GM18870 (cell line): ENCODE measurements around the gene CERS1.

ENCODE experiments used
- ATAC-seq: cut with Tn5 transposase; IDR thresholded peaks from one replicate; pipeline ENCODE4 v1.9.1; 2021; ENCODE audit warnings: moderate library complexity; ENCODE audit not compliant: unreplicated experiment

CERS1 gene, protein sequence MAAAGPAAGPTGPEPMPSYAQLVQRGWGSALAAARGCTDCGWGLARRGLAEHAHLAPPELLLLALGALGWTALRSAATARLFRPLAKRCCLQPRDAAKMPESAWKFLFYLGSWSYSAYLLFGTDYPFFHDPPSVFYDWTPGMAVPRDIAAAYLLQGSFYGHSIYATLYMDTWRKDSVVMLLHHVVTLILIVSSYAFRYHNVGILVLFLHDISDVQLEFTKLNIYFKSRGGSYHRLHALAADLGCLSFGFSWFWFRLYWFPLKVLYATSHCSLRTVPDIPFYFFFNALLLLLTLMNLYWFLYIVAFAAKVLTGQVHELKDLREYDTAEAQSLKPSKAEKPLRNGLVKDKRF

DNA sequence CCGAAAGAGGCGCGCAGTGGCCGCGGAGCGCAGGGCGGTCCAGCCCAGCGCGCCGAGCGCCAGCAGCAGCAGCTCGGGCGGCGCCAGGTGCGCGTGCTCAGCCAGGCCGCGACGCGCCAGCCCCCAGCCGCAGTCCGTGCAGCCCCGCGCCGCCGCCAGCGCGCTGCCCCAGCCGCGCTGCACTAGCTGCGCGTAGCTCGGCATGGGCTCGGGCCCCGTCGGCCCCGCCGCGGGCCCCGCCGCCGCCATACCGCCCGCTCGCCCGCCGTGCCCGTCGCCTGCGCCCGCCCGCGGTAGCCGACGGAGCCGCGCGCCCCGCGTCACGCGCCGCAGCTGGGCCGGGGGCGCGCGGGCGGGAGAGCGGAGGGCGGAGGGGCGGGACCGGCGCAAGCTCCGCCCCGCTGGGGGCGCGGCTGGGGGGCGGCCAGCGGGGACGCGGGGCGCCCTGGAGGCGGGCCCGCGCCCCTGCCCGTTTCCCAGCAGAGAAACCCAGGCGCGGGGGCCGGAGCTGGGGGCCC lies at the start of gene CERS1:
Gene CERS1, minus strand, starts transcription at position 335 of the 518 bp plus-strand sequence. Its CDS starts 86 bp downstream, at position 249.
- ATAC-seq: no peak

- no peak for ATAC-seq
Observed at GRCh38 chr19:18945297-18945696, 49.3 kb upstream of the CERS1 start.

- no peak for ATAC-seq
Observed at GRCh38 chr19:18943465-18943864, 47.5 kb upstream of the CERS1 start.

- no peak for ATAC-seq
Observed at GRCh38 chr19:18942692-18943091, 46.7 kb upstream of the CERS1 start.

DNA sequence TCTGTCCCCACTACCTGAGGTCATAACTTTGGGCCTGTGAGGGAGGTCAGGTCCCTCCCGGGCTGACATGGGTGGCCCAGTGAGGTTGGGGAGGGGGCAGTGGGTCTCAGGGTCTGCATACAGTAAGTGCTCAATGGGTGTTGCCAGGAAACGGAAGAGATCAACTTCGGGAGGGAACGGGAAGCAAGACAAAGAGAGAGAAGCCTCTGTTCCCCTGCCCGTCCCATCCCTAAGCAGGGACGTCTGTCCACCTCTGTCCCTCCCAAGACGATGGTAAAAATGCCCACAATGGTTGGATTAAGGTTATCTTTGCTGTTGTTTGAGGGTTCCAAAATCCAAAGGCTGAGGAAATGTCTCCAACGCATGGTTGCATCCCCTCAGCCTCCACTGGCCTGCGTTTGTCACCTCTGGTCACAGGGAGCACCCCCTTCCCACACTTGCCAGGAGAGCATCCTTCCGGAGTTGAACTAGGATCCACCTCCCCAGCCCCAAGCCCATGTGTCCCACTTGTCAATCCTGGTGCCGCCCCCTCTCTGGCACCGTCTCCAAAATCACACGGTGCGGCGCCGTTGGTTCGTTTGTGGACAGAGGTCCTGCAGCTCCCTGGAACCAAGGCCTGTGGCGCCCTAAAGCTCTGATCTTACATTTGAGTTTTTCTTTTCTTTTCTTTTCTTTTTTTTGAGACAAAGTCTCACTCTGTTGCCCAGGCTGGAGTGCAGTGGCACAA lies 45.8 kb upstream of the CERS1 start:
- ATAC-seq: no peak

DNA sequence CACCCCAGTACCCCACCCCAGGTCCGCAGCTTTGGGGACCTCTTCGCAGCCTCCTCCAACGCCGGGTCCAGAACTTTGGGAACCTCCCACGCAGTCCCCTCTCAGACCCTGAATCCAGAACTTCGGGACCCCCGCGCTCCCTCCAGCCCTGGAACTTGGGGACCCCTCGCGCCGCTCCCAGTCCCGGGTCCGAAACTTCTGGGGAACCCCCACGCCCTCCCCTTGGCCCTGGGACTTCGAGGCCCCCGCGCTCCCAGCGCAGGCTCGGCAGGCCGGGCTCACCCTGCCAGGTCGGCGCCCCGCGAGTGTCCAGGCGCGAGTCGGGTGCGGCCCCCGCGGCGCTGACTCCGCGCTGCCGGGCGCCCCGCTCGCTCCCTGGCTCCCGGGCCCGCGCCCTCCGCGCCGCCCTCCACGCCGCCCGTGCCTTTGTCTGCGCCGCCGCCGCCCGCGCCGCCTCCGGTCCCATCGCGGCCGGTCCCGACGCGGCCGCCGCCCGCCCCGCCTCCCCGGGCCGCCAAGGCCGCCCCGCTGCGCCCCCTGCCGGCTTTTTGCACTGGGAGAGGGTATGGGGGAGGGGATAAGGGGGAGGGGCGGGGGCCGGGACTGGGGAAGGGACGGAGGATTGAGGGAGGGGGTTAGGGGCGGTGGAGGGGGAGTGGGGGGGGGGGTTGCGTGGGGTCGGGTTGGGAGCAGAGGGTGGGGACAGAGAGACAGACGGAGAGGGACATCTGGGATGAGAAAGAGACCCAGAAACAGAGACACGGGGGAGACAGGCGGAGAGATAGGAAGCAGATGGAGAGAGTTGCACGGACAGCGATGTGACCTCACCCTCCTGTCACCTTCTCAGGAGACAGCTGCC lies 45.0 kb upstream of the CERS1 start, which contains the start of gene HOMER3:
Gene HOMER3, minus strand, starts transcription at position 449 of the 859 bp plus-strand sequence. CDS start 2,235 bp downstream, outside the sequence.
- no peak for ATAC-seq

GRCh38 chr19:18939922-18940768 lies 44.2 kb upstream of the CERS1 start:
- ATAC-seq: no peak

DNA sequence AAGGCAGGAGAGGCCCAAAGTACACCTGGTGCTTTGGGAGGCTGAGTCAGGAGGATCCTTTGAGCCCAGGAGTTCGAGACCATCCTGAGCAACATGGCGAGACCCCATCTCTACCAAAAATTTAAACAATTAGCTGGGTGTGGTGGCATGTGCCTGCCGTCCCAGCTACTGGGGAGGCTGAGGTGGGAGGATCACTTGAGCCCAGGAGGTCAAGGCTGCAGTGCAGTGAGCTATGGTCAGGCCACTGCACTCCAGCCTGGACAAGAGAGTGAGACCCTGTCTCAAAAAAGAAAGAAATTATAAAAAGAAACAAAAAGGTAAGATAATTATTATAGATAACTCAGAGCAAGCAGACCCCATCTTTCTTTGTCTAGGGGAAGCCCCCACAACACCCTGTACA lies 43.2 kb upstream of the CERS1 start:
- no peak for ATAC-seq

DNA sequence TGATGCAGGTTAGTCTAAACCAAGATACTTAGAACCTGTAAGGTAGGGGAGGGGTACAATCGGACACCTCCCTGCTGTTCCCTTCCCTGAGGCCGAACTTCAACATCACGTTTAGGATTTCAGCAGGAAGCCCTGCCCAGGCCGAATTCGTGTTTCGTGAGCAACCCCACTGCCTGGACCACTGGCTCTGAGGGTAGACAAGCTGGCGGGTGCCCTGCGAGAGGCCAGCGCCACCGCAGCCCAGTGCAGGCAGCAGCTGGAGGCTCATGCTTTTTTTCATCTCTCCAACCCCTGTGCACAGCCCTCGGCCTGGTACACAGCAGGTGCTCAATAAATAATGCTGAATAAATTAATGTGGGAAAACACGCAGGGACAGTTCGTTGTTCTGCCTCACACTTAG lies 37.3 kb upstream of the CERS1 start:
- no peak for ATAC-seq

DNA sequence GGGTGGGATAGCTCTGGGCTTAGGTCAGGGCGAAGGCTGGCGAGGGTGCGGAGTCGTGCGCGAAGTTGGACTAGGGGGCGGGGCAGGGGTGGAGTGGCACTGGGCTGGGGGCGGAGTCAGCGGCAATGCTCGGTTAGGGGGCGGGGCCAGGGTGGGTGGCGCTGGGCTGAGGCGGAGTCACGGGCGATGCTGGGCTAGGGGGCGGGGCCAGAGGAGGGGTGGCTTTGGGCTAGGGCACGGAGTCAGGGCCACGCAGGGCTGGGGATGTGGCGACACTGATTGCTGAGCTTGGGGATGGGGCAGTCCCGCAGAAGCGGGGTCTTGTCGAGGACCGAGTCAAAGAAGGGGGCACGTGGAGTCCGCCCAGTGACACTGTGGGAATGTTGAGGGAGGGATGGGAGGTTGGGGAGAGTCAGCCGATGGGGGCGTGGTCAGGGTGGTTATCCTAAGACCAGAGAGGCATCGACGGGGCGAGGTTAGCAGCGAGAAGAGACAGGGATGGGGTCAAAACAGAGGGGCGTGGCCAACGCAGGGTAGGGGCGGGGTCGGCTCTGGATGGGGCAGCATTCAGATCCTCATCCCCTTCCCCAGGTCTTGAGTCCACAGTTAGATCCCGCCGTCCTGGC lies 36.4 kb upstream of the CERS1 start:
- no peak for ATAC-seq

DNA sequence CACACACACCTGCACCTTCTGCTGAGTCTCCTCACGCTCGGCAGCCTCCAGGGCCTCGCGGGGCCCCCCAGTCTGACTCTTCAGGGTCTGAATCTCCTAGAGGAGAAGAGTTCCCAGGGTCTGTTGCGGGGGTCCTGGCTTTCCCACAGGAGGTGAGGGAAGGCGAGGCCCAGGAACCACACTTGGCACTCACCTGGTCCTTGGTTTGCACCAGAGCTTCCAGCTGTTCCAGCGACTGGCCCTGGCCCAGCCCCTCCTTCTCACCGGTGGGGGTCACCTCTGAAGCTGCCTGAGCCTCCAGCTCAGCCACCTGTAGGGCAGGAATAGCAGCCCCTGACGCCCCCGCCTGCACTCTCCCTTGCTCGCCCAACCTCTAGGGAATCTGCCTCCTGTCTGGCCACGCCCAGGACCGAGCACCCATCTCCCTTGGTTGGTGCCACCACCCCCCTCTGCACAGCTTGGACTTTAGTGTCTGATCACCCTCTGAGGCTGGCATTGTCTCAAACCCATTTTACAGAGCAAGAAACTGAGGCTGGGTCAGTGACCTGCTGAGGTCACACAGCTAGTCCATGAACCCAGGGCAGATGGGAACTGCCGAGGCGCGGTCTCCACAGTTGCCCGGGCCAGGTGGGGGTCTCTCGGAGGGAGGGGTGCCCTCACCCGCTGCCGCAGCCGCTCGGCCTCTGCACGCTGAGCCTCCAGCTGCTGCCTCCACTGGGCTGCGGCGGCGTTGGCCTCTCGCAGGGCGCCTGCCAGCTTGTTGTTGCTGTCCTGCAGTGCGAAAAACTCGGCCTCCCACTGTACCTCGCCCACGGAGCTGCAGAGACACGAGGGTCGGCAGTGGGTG lies 35.6 kb upstream of the CERS1 start:
- ATAC-seq: no peak

- no peak for ATAC-seq
Observed at GRCh38 chr19:18929311-18929710, 33.4 kb upstream of the CERS1 start.

DNA sequence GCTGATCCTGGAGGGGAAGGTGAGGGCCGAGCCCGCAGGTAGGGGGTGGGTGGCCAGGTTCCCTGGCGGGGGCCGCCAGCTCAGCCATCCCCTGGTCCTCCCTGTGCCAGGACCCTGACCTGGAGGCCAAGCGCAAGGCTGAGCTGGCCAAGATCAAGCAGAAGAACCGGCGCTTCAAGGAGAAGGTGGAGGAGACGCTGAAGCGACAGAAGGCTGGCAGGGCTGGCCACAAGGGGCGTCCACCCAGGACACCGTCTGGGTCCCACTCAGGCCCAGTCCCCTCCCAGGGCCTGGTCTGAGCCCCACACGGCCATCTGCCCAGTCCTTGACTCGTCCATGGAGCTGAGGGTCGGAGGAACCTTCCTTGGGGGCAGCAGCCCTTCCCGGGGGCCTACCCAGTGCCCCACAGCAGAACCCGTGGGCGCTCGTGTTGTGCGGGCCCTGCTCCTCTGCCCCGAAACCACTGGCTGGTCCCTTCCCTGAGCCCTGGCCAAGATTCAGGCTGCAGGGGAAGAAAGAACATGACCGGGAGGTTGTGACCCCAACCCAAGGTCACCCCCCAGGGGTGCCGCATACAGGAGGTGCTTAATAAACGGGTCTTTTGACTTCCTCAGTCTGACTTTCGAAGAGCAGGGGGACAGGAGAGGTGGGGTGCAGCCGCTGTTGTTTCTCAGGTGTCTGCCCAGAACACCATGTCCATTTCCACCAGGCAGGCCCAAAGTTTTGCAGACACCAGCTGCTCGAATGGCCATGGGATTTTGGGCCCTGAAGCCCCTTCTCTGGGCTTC lies 32.3 kb upstream of the CERS1 start:
- ATAC-seq: no peak

GRCh38 chr19:18924684-18925213 lies 28.8 kb upstream of the CERS1 start:
- no peak for ATAC-seq

GRCh38 chr19:18922228-18922985 lies 26.4 kb upstream of the CERS1 start:
- no peak for ATAC-seq

- ATAC-seq: no peak
Observed at GRCh38 chr19:18921593-18921992, 25.6 kb upstream of the CERS1 start.

DNA sequence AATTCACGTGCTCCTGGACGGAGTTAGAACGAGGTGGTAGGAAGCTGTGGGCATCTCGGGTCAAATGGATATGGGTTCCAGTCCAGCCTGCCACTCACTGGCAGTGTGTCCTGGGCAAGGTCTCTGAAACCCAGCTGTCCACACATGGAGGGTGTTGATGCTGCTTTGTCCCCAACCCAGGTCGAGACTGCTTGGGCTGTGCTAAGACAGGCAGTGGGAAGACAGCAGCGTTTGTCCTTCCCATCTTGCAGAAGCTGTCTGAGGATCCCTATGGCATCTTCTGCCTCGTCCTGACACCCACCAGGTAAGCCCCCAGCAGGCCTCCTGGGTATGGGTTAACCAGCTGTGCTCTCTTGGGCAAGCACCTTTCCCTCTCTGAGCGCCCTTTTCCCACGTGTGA lies 24.4 kb upstream of the CERS1 start:
- ATAC-seq: no peak
